Jurkat, Clone E6-1 (cell line): Measurements from ENCODE around the gene LMLN.
"Not testable (repeated sequence)": the region's sequence is repeated elsewhere in the genome, so short reads cannot be mapped to it uniquely, and the experiment has no call there.

Experiments
- DNase-seq: peaks from one replicate; pipeline ENCODE4 v3.0.0-alpha.2; 2011; ENCODE audit warnings: low read depth, low spot score
- H3K4me3 ChIP-seq: 2 replicates; pipeline ENCODE4 v1.5.1; 2011; ENCODE audit warnings: mild to moderate bottlenecking, low read length, control low read depth, moderate library complexity

Gene LMLN

GRCh38 chr3:198062068-198062465, 102.0 kb downstream of the LMLN start:
- H3K4me3 ChIP-seq: no peak overlapping the region
- DNase-seq: no peak

GRCh38 chr3:198064420-198064819, 104.4 kb downstream of the LMLN start:
- no peak for DNase-seq
- H3K4me3 ChIP-seq: no peak overlapping the region

DNA sequence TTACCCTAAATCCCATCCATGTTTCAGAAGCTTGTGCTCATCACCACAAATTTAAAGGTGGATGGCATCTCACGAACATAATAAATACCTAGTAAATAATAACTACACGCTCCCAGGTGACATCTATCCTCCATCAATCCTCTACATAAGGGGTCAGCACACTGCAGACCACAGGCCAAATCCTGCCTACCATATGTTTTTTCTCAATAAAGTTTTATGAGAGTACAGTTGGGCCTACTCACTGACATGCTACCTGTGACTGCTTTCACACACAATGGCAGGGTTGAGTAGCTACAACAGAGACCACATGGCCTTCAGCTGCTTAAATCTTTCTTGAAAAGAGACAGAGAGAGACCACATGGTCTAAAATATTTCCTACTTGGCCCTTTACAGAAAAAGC, 105.9 kb downstream of the LMLN start:
- no peak for DNase-seq

DNA sequence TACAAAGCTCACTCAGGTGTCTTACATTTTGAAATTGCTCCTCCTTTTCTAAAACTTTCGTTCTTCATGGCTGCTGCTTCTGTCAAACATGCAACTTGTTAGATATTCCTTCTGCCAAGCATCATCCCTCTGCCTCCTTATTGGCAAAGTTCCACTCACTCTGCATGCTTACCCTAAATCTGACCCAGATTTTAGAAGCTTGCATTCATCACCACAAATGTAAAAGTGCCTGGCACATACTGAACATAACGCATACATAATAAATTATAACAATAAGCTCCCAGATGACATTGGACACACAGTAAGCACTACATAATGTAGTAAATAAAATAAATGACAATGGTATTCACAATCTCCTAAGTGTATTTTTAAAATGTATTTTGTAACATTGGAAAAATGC, 107.4 kb downstream of the LMLN start:
- no peak overlapping the region for H3K4me3 ChIP-seq
- no peak for DNase-seq

More for the DNA sequence above, 105.9 kb downstream of the LMLN start:
- H3K4me3 ChIP-seq: no peak overlapping the region

DNA sequence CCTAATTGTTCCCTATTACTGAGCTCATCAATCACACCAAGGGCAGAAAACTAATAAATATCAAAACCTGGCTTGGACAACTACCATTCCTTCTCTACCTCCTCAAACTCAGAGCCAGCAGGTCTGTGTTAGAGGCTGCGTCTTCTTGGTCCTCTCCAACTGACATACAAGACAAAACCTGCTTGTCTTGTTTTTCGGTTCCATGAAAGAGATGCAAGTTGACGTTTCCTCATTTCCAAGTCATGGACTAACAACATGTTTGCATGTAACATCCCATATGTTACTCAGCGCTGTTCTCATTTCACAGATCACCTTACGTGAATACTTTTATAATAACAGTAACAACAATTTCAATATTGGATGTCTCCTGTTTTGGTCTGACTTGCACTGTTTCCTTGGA, 110.9 kb downstream of the LMLN start:
- no peak overlapping the region for H3K4me3 ChIP-seq

DNA sequence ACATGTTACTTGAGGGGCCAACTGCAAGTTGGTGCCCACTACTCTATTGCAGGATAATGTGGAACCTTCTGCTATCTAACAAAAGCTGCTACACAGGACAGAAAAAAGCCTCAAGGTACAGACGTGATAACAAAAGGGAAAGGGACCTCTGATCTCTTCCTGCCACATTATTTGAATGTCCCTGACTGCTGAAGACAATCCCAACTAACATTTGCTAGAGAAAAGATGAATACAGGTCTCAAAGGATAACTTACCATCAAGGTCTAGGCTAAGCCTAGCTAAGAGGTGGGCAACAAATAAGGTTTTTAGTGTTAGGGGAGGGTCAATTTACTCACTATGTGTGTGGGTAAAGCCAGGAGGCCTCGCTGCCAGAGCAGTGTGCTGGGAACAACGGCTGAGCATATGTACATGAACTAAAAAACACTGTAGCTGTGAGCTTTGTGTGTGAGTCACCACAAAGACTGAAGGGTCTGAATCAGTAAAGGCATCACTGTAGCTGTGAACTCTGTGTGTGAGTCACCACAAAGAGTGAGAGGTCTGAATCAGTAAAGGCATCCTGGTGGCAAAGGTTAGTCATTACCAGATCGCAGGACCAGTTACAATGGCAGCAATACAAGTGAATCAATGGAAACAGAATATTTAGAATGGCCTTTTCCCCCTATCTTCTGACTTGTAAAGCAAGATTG, 111.7 kb downstream of the LMLN start:
- DNase-seq: peak; percentile 18

More for the DNA sequence above, 110.9 kb downstream of the LMLN start:
- no peak for DNase-seq

GRCh38 chr3:198076722-198077308, 116.8 kb downstream of the LMLN start:
- DNase-seq: no peak
- no peak overlapping the region for H3K4me3 ChIP-seq

More for the DNA sequence above, 111.7 kb downstream of the LMLN start:
- H3K4me3 ChIP-seq: no peak overlapping the region

GRCh38 chr3:198079771-198080520, 119.9 kb downstream of the LMLN start:
- peak; percentile 42 for DNase-seq

GRCh38 chr3:198080521-198081384, 120.7 kb downstream of the LMLN start:
- peak; percentile 60 for DNase-seq
- H3K4me3 ChIP-seq: peak overlapping the region; percentile 65

More at GRCh38 chr3:198079771-198080520, 119.9 kb downstream of the LMLN start:
- H3K4me3 ChIP-seq: peak overlapping the region; percentile 65

DNA sequence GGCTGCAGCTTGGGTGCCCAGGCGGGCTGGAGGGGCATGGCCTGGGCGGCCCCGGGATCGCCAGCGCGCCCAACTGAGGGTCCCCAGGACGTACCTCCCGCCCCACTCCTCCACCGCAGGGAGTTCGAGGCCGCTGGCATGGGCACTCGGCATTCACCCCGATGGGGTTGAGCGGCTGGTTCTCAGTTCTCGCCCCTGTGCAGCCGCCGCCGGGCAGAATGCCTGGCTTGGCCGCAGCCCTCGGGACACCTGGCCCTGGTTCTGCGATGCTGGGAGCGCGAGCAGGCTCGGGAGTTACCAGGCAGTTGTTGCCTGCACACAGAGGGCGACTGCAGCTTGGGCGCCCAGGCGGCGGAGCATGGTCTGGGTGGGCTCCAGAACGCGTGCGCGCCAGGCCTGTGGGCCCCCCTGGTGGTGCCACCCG, 121.4 kb downstream of the LMLN start:
- H3K4me3 ChIP-seq: no peak overlapping the region
- DNase-seq: no peak

- not testable (repeated sequence) for DNase-seq, H3K4me3 ChIP-seq
Measured at GRCh38 chr3:198082226-198082625, 122.2 kb downstream of the LMLN start.

DNA sequence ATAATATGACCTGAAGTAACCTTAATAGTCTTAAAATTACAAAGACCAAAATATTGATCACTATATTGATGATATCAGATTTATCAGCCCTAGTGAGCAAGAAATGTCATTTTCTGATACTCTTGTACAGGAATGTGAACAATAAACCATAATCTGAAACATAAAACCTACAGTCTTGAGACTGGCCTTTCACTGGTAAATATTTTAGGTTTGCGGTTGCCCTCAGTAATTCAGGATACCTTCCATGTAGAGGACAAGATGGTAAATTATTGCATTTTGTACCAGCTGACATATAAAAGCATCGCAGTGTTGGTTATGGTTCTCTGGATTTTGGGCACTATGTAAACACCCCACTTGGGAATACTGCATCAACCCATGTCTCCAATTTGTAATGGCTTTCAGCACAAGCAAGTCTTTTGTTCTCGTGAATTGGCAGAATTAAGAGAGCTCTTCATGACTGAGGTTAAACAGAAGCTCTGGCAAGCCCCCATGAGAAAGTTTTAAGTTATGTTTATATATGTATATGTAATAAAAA, 128.5 kb downstream of the LMLN start:
- no peak for DNase-seq
- no peak overlapping the region for H3K4me3 ChIP-seq

GRCh38 chr3:198090795-198091332, 130.8 kb downstream of the LMLN start:
- no peak overlapping the region for H3K4me3 ChIP-seq
- DNase-seq: no peak

GRCh38 chr3:198092276-198092675, 132.3 kb downstream of the LMLN start:
- no peak for DNase-seq
- H3K4me3 ChIP-seq: no peak overlapping the region

GRCh38 chr3:198093112-198093679, 133.2 kb downstream of the LMLN start:
- no peak for DNase-seq
- no peak overlapping the region for H3K4me3 ChIP-seq
